K562 (cell line): ENCODE data around the gene CRADD. TPM values are rescaled to one million over a fixed set of nuclear protein-coding genes. Genes with fewer than 3 reads are reported as not detected.

ENCODE experiments used
- ATAC-seq: fragments of 200-7000 bp; cut with Tn5 transposase; 3 replicates; pipeline ENCODE4 v1.9.1; 2020; ENCODE audit warnings: moderate library complexity
- BruUV-seq: library from RNA; stranded (reverse); fragments of 400-500 nt; replicated peaks from 2 replicates; lab custom pipeline; 2021; lab: Mats Ljungman, UMichigan
- CTCF ChIA-PET: fragments of 300-600 bp; formaldehyde crosslinking; extraction: SDS; loops from one replicate; lab custom pipeline; 2021; ENCODE audit warnings: low intra/inter-chr PET ratio; lab: Yijun Ruan, JAX
- POLR2A ChIA-PET: fragments of 300-600, 350-650 bp; sonication (Branson Sonifier 250); formaldehyde crosslinking; extraction: SDS; loops from one replicate; lab custom pipeline; 2021; ENCODE audit warnings: antibody characterized with exemption, inconsistent platforms; lab: Yijun Ruan, JAX
- DNase-seq, 4 experiments: peaks; one replicate each; pipeline versions ENCODE4 v3.0.0 to v3.0.0-alpha.2; 2011 to 2018; ENCODE audit warnings: low spot score in 3 of 4, mixed read lengths in 3 of 4; ENCODE audit errors: extremely low read depth in 1 of 4
- FAIRE-seq: peaks from 2 replicates; lab custom pipeline; 2011; peaks lifted over from hg19 to GRCh38; lab: Jason Lieb, UNC
- H2AFZ ChIP-seq: 2 replicates; pipeline ENCODE4 v1.6.0; 2011; ENCODE audit warnings: low read depth, low read length, control low read depth, inconsistent platforms
- H3K27ac ChIP-seq: fragments of 200-600 bp; 3 replicates; pipeline ENCODE4 v1.8.0; 2011; ENCODE audit warnings: low read depth, mild to moderate bottlenecking, control low read depth, inconsistent platforms, low read length, moderate library complexity, mixed read lengths; ENCODE audit errors: extremely low read depth
- H3K27me3 ChIP-seq, 2 experiments: fragments of 300-600 bp in 1 of 2; 2 replicates in 1 of 2; 3 replicates in 1 of 2; pipeline versions ENCODE4 v1.6.0 to v1.8.0; 2011; ENCODE audit warnings: inconsistent platforms in 2 of 2, low read length in 2 of 2, mild to moderate bottlenecking in 1 of 2, mixed read lengths in 1 of 2, moderate library complexity in 1 of 2; ENCODE audit not compliant: control insufficient read depth in 2 of 2, insufficient read depth in 2 of 2
- H3K36me3 ChIP-seq: fragments of 300-600 bp; 3 replicates; pipeline ENCODE4 v1.8.0; 2011; ENCODE audit warnings: mild to moderate bottlenecking, low read length, inconsistent platforms; ENCODE audit not compliant: control insufficient read depth, insufficient read depth
- H3K4me1 ChIP-seq, 2 experiments: fragments of 200-600 bp in 1 of 2; replicated peaks in 1 of 2; 2 replicates in 1 of 2; 3 replicates in 1 of 2; pipeline versions ENCODE4 v1.5.1 to v1.8.0; 2011; ENCODE audit warnings: inconsistent platforms in 2 of 2, low read length in 2 of 2, mild to moderate bottlenecking in 1 of 2, mixed read lengths in 1 of 2, moderate library complexity in 1 of 2; ENCODE audit not compliant: control insufficient read depth in 2 of 2, insufficient read depth in 2 of 2
- H3K4me2 ChIP-seq: 2 replicates; pipeline ENCODE4 v1.6.1; 2011; ENCODE audit warnings: low read length, control low read depth, inconsistent platforms, mixed read lengths; ENCODE audit not compliant: insufficient read depth
- H3K4me3 ChIP-seq: fragments of 200-600 bp; sonication (generic), shearing (Covaris generic); 2 replicates; pipeline ENCODE4 v1.5.1; 2016; ENCODE audit warnings: control low read depth, inconsistent platforms
- H3K79me2 ChIP-seq: fragments of 200-600 bp; 3 replicates; pipeline ENCODE4 v1.8.0; 2011; ENCODE audit warnings: low read length, inconsistent platforms; ENCODE audit not compliant: control insufficient read depth, insufficient read depth
- H3K9ac ChIP-seq, 2 experiments: 2 replicates each; pipeline versions ENCODE4 v1.6.0 to v1.6.1; 2011; ENCODE audit warnings: low read depth in 2 of 2, low read length in 2 of 2, control low read depth in 1 of 2, inconsistent platforms in 1 of 2, mild to moderate bottlenecking in 1 of 2, mixed read lengths in 1 of 2; ENCODE audit not compliant: insufficient read depth in 1 of 2
- H3K9me1 ChIP-seq: one replicate; pipeline ENCODE4 v1.6.0; 2011; ENCODE audit warnings: inconsistent platforms, mild to moderate bottlenecking, low read length, moderate library complexity; ENCODE audit not compliant: control insufficient read depth, insufficient read depth
- H3K9me3 ChIP-seq: replicated peaks from 2 replicates; pipeline ENCODE4 v1.5.1; 2011; ENCODE audit warnings: low read depth, low read length, inconsistent platforms; ENCODE audit not compliant: control insufficient read depth, insufficient read depth
- H4K20me1 ChIP-seq: replicated peaks from 2 replicates; pipeline ENCODE4 v1.6.1; 2011; ENCODE audit warnings: low read length, inconsistent platforms, mixed read lengths; ENCODE audit not compliant: control insufficient read depth, insufficient read depth
- C11orf30 ChIP-seq: fragments of 450-650 bp; IDR thresholded peaks from 2 replicates; pipeline ENCODE4 v1.6.1; 2016; ENCODE audit warnings: low read depth, mild to moderate bottlenecking
- CAMTA2 ChIP-seq: fragments of 250-450 bp; sonication (Bioruptor Pico); conservative IDR thresholded peaks from 2 replicates; pipeline ENCODE4 v1.5.1; 2022
- CHD4 ChIP-seq: fragments of 200-600 bp; sonication (generic); IDR thresholded peaks from 3 replicates; pipeline ENCODE4 v1.6.1; 2012; ENCODE audit warnings: low read depth, mild to moderate bottlenecking, mixed read lengths, low read length, inconsistent platforms; ENCODE audit not compliant: insufficient read depth, insufficient replicate concordance, poor library complexity, severe bottlenecking
- CXXC5 ChIP-seq: fragments of 250-450 bp; sonication (Bioruptor Pico); IDR thresholded peaks from 2 replicates; pipeline ENCODE4 v1.8.0; 2022; ENCODE audit warnings: inconsistent platforms, mild to moderate bottlenecking, moderate library complexity
- KHSRP ChIP-seq: fragments of 450-650 bp; IDR thresholded peaks from 2 replicates; pipeline ENCODE4 v1.6.1; 2017
- KLF6 ChIP-seq: fragments of 250-450 bp; sonication (Bioruptor Pico); IDR thresholded peaks from 2 replicates; pipeline ENCODE4 v1.4.0; 2020; ENCODE audit warnings: mild to moderate bottlenecking, moderate library complexity, borderline replicate concordance
- MAFF ChIP-seq: IDR thresholded peaks from 2 replicates; pipeline ENCODE4 v1.6.1; 2012; ENCODE audit warnings: low read length, improper control_type of control experiment
- MAFG ChIP-seq: fragments of 450-650 bp; conservative IDR thresholded peaks from 2 replicates; pipeline ENCODE4 v1.6.1; 2016; ENCODE audit warnings: missing genetic modification characterization, missing compliant biosample characterization
- MAZ ChIP-seq, 2 experiments: fragments of 450-650 bp in 1 of 2; sonication (generic) in 1 of 2; formaldehyde crosslinking; IDR thresholded peaks in 1 of 2; conservative IDR thresholded peaks in 1 of 2; 2 replicates each; pipeline versions ENCODE4 v1.4.0 to v1.5.0; 2020; ENCODE audit warnings: mild to moderate bottlenecking in 1 of 2, missing genetic modification reagents in 1 of 2
- NFE2 ChIP-seq: IDR thresholded peaks from 2 replicates; pipeline ENCODE4 v1.6.1; 2014; ENCODE audit warnings: antibody characterized with exemption, low read depth
- PYGO2 ChIP-seq: fragments of 450-650 bp; IDR thresholded peaks from 2 replicates; pipeline ENCODE4 v1.6.1; 2016; ENCODE audit warnings: mild to moderate bottlenecking, missing genetic modification characterization, moderate library complexity, missing compliant biosample characterization
- TRIM28 ChIP-seq: fragments of 450-650 bp; IDR thresholded peaks from 2 replicates; pipeline ENCODE4 v1.6.1; 2017
- ZNF232 ChIP-seq: sonication (generic); formaldehyde crosslinking; IDR thresholded peaks from 2 replicates; pipeline ENCODE4 v1.8.0; 2022; ENCODE audit warnings: mild to moderate bottlenecking, missing genetic modification reagents
- ZNF316 ChIP-seq: fragments of 450-650 bp; IDR thresholded peaks from 2 replicates; pipeline ENCODE4 v1.6.1; 2016
- WGBS: fragments of 100-300 bp; shearing (Covaris generic); methylation state at CpG from one replicate; pipeline ENCODE4 v1.1.6; 2016; ENCODE audit warnings: low coverage, mixed read lengths; ENCODE audit not compliant: insufficient coverage; ENCODE audit errors: missing lambda C conversion rate; 5-methylcytosine and 5-hydroxymethylcytosine counted together
- in situ Hi-C: fragments of 300-500 bp; cut with MboI; formaldehyde crosslinking; loops from 4 replicates; pipeline ENCODE4 v1.15.0; 2018; ENCODE audit warnings: inconsistent platforms, mixed read lengths
- intact Hi-C: fragments of 100-400 bp; cut with micrococcal nuclease; formaldehyde crosslinking; loops from 2 replicates; pipeline ENCODE4 v1.14.2; 2022
- polyA plus RNA-seq, 8 experiments: library from polyadenylated mRNA; depleted of rRNA in 4 of 8; stranded (reverse) in 5 of 8; unstranded in 3 of 8; fragments of >200 nt; fragmentation: Nextera tagmentation in 2 of 8; fragmentation: Illumina TruSeq in 1 of 8; extraction: Ambion mirVana in 2 of 8; extraction: Trizol in 1 of 8; gene quantifications; 2 replicates each; pipeline versions ENCODE4 v1.2.1 to v1.2.3, GENCODE V29; 2011 to 2014; ENCODE audit warnings: inconsistent platforms in 1 of 8, missing spikeins in 1 of 8
- total RNA-seq, 7 experiments: library from RNA; depleted of rRNA in 6 of 7; stranded (reverse); fragments of >200 nt in 6 of 7; fragmentation: Illumina TruSeq in 2 of 7; extraction: Trizol in 2 of 7; gene quantifications; 2 replicates each; pipeline versions ENCODE4 v1.2.1 to v1.2.3, GENCODE V29; 2011 to 2021; ENCODE audit warnings: low replicate concordance in 1 of 7
- TF ChIP-seq, protein P1 (sequence below): fragments of 250-450 bp; sonication (Bioruptor Pico); IDR thresholded peaks from 2 replicates; pipeline ENCODE4 v1.8.0; 2022; ENCODE audit warnings: inconsistent platforms, mild to moderate bottlenecking, moderate library complexity, borderline replicate concordance
- TF ChIP-seq, protein P2 (sequence below): fragments of 200-400 bp; formaldehyde crosslinking; IDR thresholded peaks from 2 replicates; pipeline ENCODE4 v1.6.1; 2017; ENCODE audit warnings: mild to moderate bottlenecking, low read depth, low read length, moderate library complexity
- TF ChIP-seq, protein P3 (sequence below): IDR thresholded peaks from 2 replicates; pipeline ENCODE4 v1.6.1; 2011; ENCODE audit warnings: borderline replicate concordance, low read depth, mild to moderate bottlenecking, moderate library complexity, low read length; ENCODE audit not compliant: insufficient read depth, poor library complexity, severe bottlenecking

Gene CRADD
- total and polyA plus RNA-seq, 9 of the 15 experiments (the other 6 are each of a cell fraction or from before 2014, with no cell fraction given): 20.5 to 41.1 (median 25.9) TPM

DNA sequence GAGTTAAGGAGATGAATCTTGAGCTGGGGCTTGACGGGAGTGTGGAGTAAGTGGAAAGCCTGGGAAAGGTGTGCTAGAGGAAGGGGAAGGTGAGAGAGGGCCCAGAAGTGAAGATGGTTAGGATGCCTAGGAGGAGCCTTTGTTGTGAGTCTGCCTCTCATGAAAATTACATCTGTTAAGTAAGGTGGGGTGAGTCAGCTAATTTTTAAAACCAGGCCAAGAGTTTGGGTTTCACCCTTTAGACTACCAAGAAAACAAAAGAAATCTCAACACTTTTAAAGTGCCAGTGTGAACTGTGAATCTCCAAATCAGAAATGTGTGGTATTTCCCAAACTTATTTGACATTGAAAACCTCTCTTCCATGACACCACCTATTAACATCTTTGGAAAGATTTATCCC, 185.2 kb downstream of the CRADD start:
- Histone ChIP-seq H3K9me3 (no peaks in the 10 kb centered on the region; the same call in 1 of the 2 replicates), H3K9me1 (no peaks in the 10 kb centered on the region), H3K4me3 (no peak overlapping the region), H3K27ac (no peak overlapping the region), H2AFZ (no peak overlapping the region), H3K79me2 (no peaks in the 10 kb centered on the region), H3K36me3 (no peaks in the 10 kb centered on the region), H3K4me1 (no peaks in the 10 kb centered on the region), H4K20me1 (no peaks in the 10 kb centered on the region), H3K9ac (no peak overlapping the region), H3K27me3 (no peaks in the 10 kb centered on the region), H3K4me2 (no peak overlapping the region)
- POLR2A ChIA-PET: interaction anchor here (0.6 kb wide), 1 partner anchor 37 kb away, joined by 3 read pairs; no protein-coding TSS in a partner anchor
- intact Hi-C loops: no loop called here
- DNase-seq (no peak), ATAC-seq (no peak), FAIRE-seq (peak; percentile 29)
- WGBS: 55% methylated on average over 1 of the region's 1 CpG
- in situ Hi-C loops: no loop called here
- BruUV-seq: no TSS peak
- CTCF ChIA-PET: no interaction called here
- no peak for TF ChIP-seq KHSRP
- no peak for TF ChIP-seq TRIM28
- no peak for TF ChIP-seq CHD4
- peak; percentile 77 for TF ChIP-seq C11orf30
- no peak for TF ChIP-seq PYGO2
- TF ChIP-seq KLF6: no peak
- TF ChIP-seq CXXC5 (CRISPR knock-in tag): no peak
- TF ChIP-seq, protein P1, sequence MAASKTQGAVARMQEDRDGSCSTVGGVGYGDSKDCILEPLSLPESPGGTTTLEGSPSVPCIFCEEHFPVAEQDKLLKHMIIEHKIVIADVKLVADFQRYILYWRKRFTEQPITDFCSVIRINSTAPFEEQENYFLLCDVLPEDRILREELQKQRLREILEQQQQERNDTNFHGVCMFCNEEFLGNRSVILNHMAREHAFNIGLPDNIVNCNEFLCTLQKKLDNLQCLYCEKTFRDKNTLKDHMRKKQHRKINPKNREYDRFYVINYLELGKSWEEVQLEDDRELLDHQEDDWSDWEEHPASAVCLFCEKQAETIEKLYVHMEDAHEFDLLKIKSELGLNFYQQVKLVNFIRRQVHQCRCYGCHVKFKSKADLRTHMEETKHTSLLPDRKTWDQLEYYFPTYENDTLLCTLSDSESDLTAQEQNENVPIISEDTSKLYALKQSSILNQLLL: no peak
- peak; percentile 85 for TF ChIP-seq MAFG (tag)
- peak; percentile 74 for TF ChIP-seq NFE2
- TF ChIP-seq ZNF232 (CRISPR knock-in tag): no peak
- TF ChIP-seq MAFF: peak; percentile 56; the same call in 1 of the 2 replicates
- TF ChIP-seq ZNF316: peak; percentile 70
- TF ChIP-seq CAMTA2 (CRISPR knock-in tag): no peak
- no peak for TF ChIP-seq MAZ (CRISPR knock-in tag; conservative IDR thresholded peaks at IDR 0.05 in 1 of 2, IDR thresholded peaks at IDR 0.05 in 1 of 2)
- TF ChIP-seq, protein P2, sequence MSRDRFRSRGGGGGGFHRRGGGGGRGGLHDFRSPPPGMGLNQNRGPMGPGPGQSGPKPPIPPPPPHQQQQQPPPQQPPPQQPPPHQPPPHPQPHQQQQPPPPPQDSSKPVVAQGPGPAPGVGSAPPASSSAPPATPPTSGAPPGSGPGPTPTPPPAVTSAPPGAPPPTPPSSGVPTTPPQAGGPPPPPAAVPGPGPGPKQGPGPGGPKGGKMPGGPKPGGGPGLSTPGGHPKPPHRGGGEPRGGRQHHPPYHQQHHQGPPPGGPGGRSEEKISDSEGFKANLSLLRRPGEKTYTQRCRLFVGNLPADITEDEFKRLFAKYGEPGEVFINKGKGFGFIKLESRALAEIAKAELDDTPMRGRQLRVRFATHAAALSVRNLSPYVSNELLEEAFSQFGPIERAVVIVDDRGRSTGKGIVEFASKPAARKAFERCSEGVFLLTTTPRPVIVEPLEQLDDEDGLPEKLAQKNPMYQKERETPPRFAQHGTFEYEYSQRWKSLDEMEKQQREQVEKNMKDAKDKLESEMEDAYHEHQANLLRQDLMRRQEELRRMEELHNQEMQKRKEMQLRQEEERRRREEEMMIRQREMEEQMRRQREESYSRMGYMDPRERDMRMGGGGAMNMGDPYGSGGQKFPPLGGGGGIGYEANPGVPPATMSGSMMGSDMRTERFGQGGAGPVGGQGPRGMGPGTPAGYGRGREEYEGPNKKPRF: no peak
- TF ChIP-seq, protein P3, sequence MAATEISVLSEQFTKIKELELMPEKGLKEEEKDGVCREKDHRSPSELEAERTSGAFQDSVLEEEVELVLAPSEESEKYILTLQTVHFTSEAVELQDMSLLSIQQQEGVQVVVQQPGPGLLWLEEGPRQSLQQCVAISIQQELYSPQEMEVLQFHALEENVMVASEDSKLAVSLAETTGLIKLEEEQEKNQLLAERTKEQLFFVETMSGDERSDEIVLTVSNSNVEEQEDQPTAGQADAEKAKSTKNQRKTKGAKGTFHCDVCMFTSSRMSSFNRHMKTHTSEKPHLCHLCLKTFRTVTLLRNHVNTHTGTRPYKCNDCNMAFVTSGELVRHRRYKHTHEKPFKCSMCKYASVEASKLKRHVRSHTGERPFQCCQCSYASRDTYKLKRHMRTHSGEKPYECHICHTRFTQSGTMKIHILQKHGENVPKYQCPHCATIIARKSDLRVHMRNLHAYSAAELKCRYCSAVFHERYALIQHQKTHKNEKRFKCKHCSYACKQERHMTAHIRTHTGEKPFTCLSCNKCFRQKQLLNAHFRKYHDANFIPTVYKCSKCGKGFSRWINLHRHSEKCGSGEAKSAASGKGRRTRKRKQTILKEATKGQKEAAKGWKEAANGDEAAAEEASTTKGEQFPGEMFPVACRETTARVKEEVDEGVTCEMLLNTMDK: no peak
